ENCODE results near the gene BHLHE23. TPM values are rescaled to one million over a fixed set of nuclear protein-coding genes. Genes with fewer than 3 reads are reported as not detected.
"Not testable (repeated sequence)": the region's sequence is repeated elsewhere in the genome, so short reads cannot be mapped to it uniquely, and the experiment has no call there.

The BHLHE23 gene
- total RNA-seq, 1 donor from 2014 or later, result not detected

DNA sequence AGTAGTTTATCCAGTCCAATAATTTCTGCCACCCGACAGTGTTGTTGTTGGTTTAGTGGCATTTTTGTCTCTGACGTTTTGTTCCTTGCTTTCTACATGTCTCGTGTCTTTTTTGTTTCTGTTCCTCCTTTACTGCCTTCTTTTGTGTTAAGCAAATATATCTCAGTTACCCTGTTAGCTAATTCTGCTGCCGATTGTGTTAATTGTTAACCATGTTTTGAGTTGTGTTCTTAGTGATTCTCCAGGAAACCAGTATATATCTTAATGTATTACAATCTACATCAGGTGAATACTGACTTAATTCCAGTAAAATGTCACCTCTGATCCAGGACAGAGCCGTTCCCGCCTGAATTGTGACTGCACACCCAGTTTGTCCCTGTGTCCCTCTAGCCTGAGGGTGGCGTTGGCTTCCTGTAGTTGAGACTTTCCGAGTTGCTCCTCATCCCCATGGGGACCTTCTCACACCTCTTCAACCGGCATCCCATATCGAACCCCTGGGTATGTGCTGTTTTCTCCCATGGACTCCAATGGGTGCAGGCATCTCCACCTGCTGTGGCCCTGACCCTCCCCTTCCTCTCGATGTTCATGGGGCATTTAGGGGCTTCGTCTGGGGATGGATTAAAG is 35.8 kb upstream of the BHLHE23 start:
- H3K4me1 Mint-ChIP-seq (ENCODE audit: low read depth), result no peaks in the 10 kb centered on the region
- no peak overlapping the region for H3K4me3 Mint-ChIP-seq (ENCODE audit: unreplicated experiment)
- H3K36me3 Mint-ChIP-seq (ENCODE audit: low read depth), result no peaks in the 10 kb centered on the region
- no peak overlapping the region for H3K27ac Mint-ChIP-seq (ENCODE audit: unreplicated experiment)
- TF ChIP-seq CTCF (IDR thresholded peaks at IDR 0.05), result no peak
- H3K9me3 Mint-ChIP-seq (ENCODE audit: low read depth), result no peaks in the 10 kb centered on the region
- peaks cover 59% of the 10 kb centered on the region for H3K27me3 Mint-ChIP-seq (ENCODE audit: low read depth)
- peak; percentile 58 for DNase-seq (ENCODE audit: low spot score)

DNA sequence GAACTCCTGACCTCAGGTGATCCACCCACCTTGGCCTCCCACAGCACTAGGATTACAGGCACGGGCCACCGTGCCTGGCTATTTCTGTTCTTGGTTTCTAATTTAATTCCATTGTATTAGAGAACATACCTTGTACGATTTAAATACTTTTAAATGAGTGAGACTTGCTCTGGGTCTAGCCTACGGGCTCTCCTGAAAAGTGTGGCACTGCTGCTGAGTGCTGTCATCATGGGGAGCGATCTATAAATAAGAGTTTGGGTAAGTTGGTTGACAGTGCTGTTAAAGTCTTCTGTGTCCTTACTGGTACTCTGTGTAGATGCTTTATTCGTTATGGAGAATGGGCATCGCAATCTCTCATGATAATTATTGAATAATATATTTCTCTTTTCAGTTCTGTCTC is 35.0 kb upstream of the BHLHE23 start:
- Mint-ChIP-seq H3K4me3 (ENCODE audit: unreplicated experiment) (no peak overlapping the region), H3K9me3 (ENCODE audit: low read depth) (no peaks in the 10 kb centered on the region), H3K27ac (ENCODE audit: unreplicated experiment) (no peak overlapping the region), H3K27me3 (ENCODE audit: low read depth) (peaks cover 59% of the 10 kb centered on the region), H3K4me1 (ENCODE audit: low read depth) (no peaks in the 10 kb centered on the region), H3K36me3 (ENCODE audit: low read depth) (no peaks in the 10 kb centered on the region)
- TF ChIP-seq CTCF (IDR thresholded peaks at IDR 0.05), result no peak
- DNase-seq (ENCODE audit: low spot score), result peak; percentile 19

DNA sequence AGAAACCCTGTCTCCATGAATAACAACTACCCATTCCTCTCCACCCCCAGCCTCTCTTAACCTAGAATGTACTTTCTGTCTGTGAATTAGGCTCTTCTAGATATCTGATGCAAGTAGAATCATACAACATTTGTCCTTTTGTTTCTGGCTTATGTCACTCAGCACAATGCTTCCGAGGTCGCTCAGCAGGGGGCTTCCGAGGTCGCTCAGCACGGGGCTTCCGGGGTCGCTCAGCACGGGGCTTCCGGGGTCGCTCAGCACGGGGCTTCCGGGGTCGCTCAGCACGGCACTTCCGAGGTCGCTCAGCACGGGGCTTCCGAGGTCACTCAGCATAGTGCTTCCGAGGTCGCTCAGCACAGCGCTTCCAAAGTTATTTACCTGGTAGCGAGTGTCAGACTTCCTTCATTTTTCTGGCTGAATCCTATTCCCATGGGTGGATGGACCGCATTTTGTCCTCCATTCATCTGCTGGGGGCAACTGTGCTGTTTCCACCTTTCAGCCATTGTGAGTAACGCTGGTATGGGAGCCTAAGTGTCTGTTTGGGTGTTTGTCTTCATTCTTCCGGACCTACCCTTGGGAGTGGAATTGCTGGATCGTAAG is 31.0 kb upstream of the BHLHE23 start:
- Mint-ChIP-seq H3K9me3 (ENCODE audit: low read depth) (no peaks in the 10 kb centered on the region), H3K27ac (ENCODE audit: unreplicated experiment) (no peak overlapping the region), H3K36me3 (ENCODE audit: low read depth) (no peaks in the 10 kb centered on the region), H3K4me1 (ENCODE audit: low read depth) (no peaks in the 10 kb centered on the region), H3K4me3 (ENCODE audit: unreplicated experiment) (no peak overlapping the region), H3K27me3 (ENCODE audit: low read depth) (peaks cover 63% of the 10 kb centered on the region)
- TF ChIP-seq CTCF (IDR thresholded peaks at IDR 0.05), result no peak
- peak; percentile 30 for DNase-seq (ENCODE audit: low spot score)

DNA sequence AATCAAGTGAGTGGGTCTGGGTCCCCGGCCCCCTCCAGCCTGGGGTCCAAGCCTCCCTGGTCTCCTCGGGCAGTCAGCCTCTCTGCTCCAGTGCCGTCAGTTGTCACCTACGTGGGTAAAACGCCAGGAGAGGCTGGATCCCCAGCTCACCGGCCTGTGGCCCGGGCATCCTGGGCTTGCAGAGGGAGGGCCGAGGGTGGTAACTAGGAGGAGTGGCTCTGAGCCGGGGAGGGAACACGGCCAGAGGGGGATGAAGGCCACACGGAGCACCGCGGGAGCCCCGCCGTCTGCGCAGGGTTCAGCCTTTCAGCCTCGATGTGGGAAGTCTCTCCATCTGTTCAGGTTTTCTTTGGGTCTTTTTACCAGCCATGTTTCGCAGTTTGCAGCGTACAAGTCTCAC is 29.5 kb upstream of the BHLHE23 start:
- H3K36me3 Mint-ChIP-seq (ENCODE audit: low read depth), result no peaks in the 10 kb centered on the region
- TF ChIP-seq CTCF (IDR thresholded peaks at IDR 0.05), result no peak
- H3K9me3 Mint-ChIP-seq (ENCODE audit: low read depth), result no peaks in the 10 kb centered on the region
- DNase-seq (ENCODE audit: low spot score), result peak; percentile 85
- no peaks in the 10 kb centered on the region for H3K4me1 Mint-ChIP-seq (ENCODE audit: low read depth)
- peaks cover 61% of the 10 kb centered on the region for H3K27me3 Mint-ChIP-seq (ENCODE audit: low read depth)
- H3K4me3 Mint-ChIP-seq (ENCODE audit: unreplicated experiment), result no peak overlapping the region
- H3K27ac Mint-ChIP-seq (ENCODE audit: unreplicated experiment), result no peak overlapping the region

DNA sequence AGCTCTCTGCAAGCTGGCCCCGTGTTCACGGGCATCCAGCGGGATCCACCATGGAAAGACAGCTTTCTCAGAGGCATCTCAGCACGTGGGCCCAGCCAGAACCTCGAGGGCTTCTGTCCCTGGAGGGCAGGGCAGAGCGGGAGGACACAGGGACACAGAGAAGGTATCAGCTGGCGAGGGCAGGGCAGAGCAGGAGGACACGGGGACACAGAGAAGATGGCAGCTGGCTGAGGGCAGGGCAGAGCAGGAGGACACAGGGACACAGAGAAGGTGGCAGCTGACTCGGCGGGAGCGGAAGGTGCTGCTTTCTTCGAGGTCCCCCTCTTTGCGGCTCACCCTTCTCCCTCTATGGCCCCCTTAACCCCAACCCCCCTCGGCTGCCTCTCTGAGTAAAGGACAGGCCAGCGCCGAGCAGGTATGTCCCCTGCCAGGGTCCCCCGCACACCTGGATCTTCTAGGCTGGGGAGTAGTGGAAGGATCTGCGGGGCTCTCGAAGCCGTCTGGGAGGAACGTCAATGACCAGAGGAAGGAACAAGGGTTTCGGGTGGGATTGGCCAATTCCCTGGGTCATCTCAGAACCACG is 28.9 kb upstream of the BHLHE23 start:
- DNase-seq (ENCODE audit: low spot score), result peak; percentile 69
- no peaks in the 10 kb centered on the region for H3K36me3 Mint-ChIP-seq (ENCODE audit: low read depth)
- no peak overlapping the region for H3K27ac Mint-ChIP-seq (ENCODE audit: unreplicated experiment)
- TF ChIP-seq CTCF (IDR thresholded peaks at IDR 0.05), result no peak
- no peaks in the 10 kb centered on the region for H3K9me3 Mint-ChIP-seq (ENCODE audit: low read depth)
- peaks cover 57% of the 10 kb centered on the region for H3K27me3 Mint-ChIP-seq (ENCODE audit: low read depth)
- H3K4me3 Mint-ChIP-seq (ENCODE audit: unreplicated experiment), result no peak overlapping the region
- H3K4me1 Mint-ChIP-seq (ENCODE audit: low read depth), result no peaks in the 10 kb centered on the region

DNA sequence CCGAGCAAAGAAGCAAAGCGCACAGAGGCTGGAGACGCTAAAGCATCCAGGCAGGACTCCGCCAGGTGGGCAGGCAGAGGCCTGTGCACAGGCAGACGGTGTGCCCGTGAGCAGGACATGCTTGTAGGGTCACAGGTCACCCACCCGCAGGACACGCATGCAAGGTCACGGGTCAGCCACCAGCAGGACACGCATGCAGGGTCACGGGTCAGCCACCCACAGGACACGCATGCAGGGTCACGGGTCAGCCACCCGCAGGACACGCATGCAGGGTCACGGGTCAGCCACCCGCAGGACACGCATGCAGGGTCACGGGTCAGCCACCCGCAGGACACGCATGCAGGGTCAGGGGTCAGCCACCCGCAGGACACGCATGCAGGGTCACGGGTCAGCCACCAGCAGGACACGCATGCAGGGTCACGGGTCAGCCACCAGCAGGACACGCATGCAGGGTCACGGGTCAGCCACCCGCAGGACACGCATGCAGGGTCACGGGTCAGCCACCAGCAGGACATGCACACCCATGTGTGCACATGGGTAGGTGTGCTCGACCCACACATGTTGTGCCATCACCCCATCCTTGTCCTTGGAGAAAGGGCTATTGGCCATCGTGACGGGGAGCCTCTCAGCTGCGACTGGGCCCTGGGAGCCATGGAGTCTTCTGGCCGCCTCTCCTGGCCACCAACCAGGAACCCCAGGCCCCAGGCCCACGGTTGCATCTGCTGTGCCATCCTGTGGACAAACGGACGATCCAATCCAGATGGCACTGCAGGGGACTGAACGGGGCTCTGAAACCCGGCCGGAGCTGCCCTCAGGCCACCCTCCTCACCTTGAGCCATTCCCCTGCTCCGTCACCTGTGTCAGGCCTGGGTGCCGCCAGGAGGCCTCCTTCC is 28.2 kb upstream of the BHLHE23 start:
- not testable (repeated sequence) for H3K36me3 Mint-ChIP-seq (ENCODE audit: low read depth); H3K9me3 Mint-ChIP-seq (ENCODE audit: low read depth); H3K4me3 Mint-ChIP-seq (ENCODE audit: unreplicated experiment); H3K4me1 Mint-ChIP-seq (ENCODE audit: low read depth); H3K27ac Mint-ChIP-seq (ENCODE audit: unreplicated experiment)
- peak; percentile 75 for DNase-seq (ENCODE audit: low spot score)
- H3K27me3 Mint-ChIP-seq (ENCODE audit: low read depth), result peaks cover 51% of the 10 kb centered on the region

Data from chondrocyte (in vitro differentiated cells).